Measurements from ENCODE around the gene PAK2.
A peak's percentile ranks its signal among the peaks of the same experiment; 100 is the strongest.
"Not testable (repeated sequence)": the region's sequence is repeated elsewhere in the genome, so short reads cannot be mapped to it uniquely, and the experiment has no call there.

The PAK2 gene

GRCh38 chr3:196739671-196740480 lies at the start of gene PAK2:
Gene PAK2, plus strand, starts transcription at chr3:196739857. Its CDS starts 42,790 bp downstream, at chr3:196782647.
- DNase-seq = peak; percentile 75

- no peak for DNase-seq
Measured at GRCh38 chr3:196689941-196690660, 49.6 kb upstream of the PAK2 start.

GRCh38 chr3:196691386-196691785 lies 48.3 kb upstream of the PAK2 start:
- DNase-seq = no peak

- DNase-seq = no peak
Measured at GRCh38 chr3:196694202-196694638, 45.4 kb upstream of the PAK2 start.

- DNase-seq = no peak
Measured at GRCh38 chr3:196694941-196695848, 44.5 kb upstream of the PAK2 start.

GRCh38 chr3:196695849-196696226 lies 43.8 kb upstream of the PAK2 start:
- DNase-seq = no peak

- no peak for DNase-seq
Measured at GRCh38 chr3:196697270-196697669, 42.4 kb upstream of the PAK2 start.

GRCh38 chr3:196699749-196700148 lies 39.9 kb upstream of the PAK2 start:
- DNase-seq = no peak

GRCh38 chr3:196700801-196701200 lies 38.9 kb upstream of the PAK2 start:
- DNase-seq = no peak

GRCh38 chr3:196706327-196706726 lies 33.3 kb upstream of the PAK2 start:
- no peak for DNase-seq

GRCh38 chr3:196706731-196707130 lies 32.9 kb upstream of the PAK2 start:
- no peak for DNase-seq

- no peak for DNase-seq
Measured at GRCh38 chr3:196707566-196707965, 32.1 kb upstream of the PAK2 start.

- no peak for DNase-seq
Measured at GRCh38 chr3:196708467-196708866, 31.2 kb upstream of the PAK2 start.

- peak; percentile 80 for DNase-seq
Measured at GRCh38 chr3:196711838-196712513, 27.7 kb upstream of the PAK2 start, which contains the start of the genes CEP19 and PIGX. Gene CEP19, minus strand, starts transcription at chr3:196712250. Its CDS starts 3,593 bp downstream, at chr3:196708657. Gene PIGX, plus strand, starts transcription at chr3:196712377.

- DNase-seq = peak; percentile 41
Measured at GRCh38 chr3:196712514-196713413, 26.9 kb upstream of the PAK2 start.

- not testable (repeated sequence) for DNase-seq
Measured at GRCh38 chr3:196717162-196717561, 22.5 kb upstream of the PAK2 start.

- no peak for DNase-seq
Measured at GRCh38 chr3:196721097-196721496, 18.6 kb upstream of the PAK2 start.

GRCh38 chr3:196726788-196727675 lies 12.6 kb upstream of the PAK2 start:
- no peak for DNase-seq

GRCh38 chr3:196735751-196736150 lies 3.9 kb upstream of the PAK2 start:
- no peak for DNase-seq
